ENCODE results near the gene RAPGEF5.

Gene RAPGEF5

GRCh38 chr7:22343071-22343470 lies 13.9 kb downstream of the RAPGEF5 start:
- DNase-seq (ENCODE audit: low spot score in 2 of 2) (no peak), ATAC-seq (no peak)
- Mint-ChIP-seq H3K9me3 (no peaks in the 10 kb centered on the region), H3K36me3 (no peaks in the 10 kb centered on the region), H3K4me1 (no peaks in the 10 kb centered on the region), H3K27ac (no peak overlapping the region), H3K4me3 (no peak overlapping the region)

- ATAC-seq (no peak), DNase-seq (ENCODE audit: low spot score in 2 of 2) (no peak)
- Mint-ChIP-seq H3K36me3 (no peaks in the 10 kb centered on the region), H3K9me3 (no peaks in the 10 kb centered on the region), H3K4me3 (no peak overlapping the region), H3K27ac (no peak overlapping the region), H3K4me1 (no peaks in the 10 kb centered on the region)
Measured at GRCh38 chr7:22339725-22340390, 17.1 kb downstream of the RAPGEF5 start.

DNA sequence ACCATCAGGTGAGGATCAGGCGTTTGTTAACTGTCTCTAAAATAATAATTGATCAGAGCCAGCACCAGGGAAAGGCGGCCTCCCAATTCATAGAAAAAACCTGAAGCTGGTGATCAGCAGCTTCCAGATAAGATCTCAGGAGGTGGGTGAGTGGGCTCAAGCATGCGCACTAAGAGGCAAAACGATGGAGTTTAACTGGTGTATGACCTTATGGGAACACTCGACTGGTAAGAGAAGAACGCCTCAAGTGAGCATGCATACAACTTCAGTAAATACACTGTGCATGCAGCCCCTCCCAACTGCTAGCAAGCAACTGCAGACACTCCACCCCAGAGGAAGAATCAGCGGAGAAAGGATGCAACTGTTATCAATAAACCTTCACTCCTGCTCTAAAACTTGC lies 18.1 kb downstream of the RAPGEF5 start:
- no peaks in the 10 kb centered on the region for H3K9me3 Mint-ChIP-seq
- H3K4me1 Mint-ChIP-seq, result no peaks in the 10 kb centered on the region
- no peak for ATAC-seq
- no peaks in the 10 kb centered on the region for H3K36me3 Mint-ChIP-seq
- DNase-seq (ENCODE audit: low spot score in 2 of 2), result no peak
- no peak overlapping the region for H3K27ac Mint-ChIP-seq
- H3K4me3 Mint-ChIP-seq, result no peak overlapping the region

- no peaks in the 10 kb centered on the region for H3K9me3 Mint-ChIP-seq
- H3K4me3 Mint-ChIP-seq, result no peak overlapping the region
- ATAC-seq (no peak), DNase-seq (ENCODE audit: low spot score in 2 of 2) (no peak)
- H3K27ac Mint-ChIP-seq, result no peak overlapping the region
- H3K36me3 Mint-ChIP-seq, result no peaks in the 10 kb centered on the region
- H3K4me1 Mint-ChIP-seq, result no peaks in the 10 kb centered on the region
Measured at GRCh38 chr7:22338411-22338810, 18.5 kb downstream of the RAPGEF5 start.

- DNase-seq (ENCODE audit: low spot score in 2 of 2) (no peak), ATAC-seq (no peak)
- Mint-ChIP-seq H3K4me1 (no peaks in the 10 kb centered on the region), H3K27ac (no peak overlapping the region), H3K9me3 (no peaks in the 10 kb centered on the region), H3K4me3 (no peak overlapping the region), H3K36me3 (no peaks in the 10 kb centered on the region)
Measured at GRCh38 chr7:22333680-22334141, 23.2 kb downstream of the RAPGEF5 start.

DNA sequence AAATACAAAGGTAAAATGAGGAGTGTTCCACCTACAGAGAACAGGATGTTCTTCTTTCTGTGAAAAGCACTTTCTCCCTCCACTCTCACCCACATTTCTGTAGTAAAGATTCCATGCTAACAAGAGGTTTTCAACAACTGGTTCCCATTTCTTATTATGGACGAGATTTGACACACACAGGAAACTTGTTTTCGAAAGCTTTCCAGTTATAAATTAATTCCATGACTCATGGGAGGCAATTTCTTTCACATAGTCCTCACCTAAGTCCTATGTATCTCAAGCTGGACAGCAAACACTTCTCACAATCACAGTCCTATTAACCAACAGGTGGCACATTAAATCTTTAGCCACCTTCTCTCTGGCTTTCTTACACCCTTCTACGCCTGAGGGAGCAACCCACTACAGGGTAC lies 24.5 kb downstream of the RAPGEF5 start:
- H3K4me3 Mint-ChIP-seq, result no peak overlapping the region
- no peaks in the 10 kb centered on the region for H3K4me1 Mint-ChIP-seq
- H3K27ac Mint-ChIP-seq, result no peak overlapping the region
- DNase-seq (ENCODE audit: low spot score in 2 of 2) (no peak), ATAC-seq (no peak)
- H3K36me3 Mint-ChIP-seq, result no peaks in the 10 kb centered on the region
- no peaks in the 10 kb centered on the region for H3K9me3 Mint-ChIP-seq

GRCh38 chr7:22331704-22332103 lies 25.2 kb downstream of the RAPGEF5 start:
- DNase-seq (ENCODE audit: low spot score in 2 of 2) (no peak), ATAC-seq (no peak)
- no peaks in the 10 kb centered on the region for H3K9me3 Mint-ChIP-seq
- no peaks in the 10 kb centered on the region for H3K36me3 Mint-ChIP-seq
- no peak overlapping the region for H3K27ac Mint-ChIP-seq
- no peaks in the 10 kb centered on the region for H3K4me1 Mint-ChIP-seq
- H3K4me3 Mint-ChIP-seq, result no peak overlapping the region

DNA sequence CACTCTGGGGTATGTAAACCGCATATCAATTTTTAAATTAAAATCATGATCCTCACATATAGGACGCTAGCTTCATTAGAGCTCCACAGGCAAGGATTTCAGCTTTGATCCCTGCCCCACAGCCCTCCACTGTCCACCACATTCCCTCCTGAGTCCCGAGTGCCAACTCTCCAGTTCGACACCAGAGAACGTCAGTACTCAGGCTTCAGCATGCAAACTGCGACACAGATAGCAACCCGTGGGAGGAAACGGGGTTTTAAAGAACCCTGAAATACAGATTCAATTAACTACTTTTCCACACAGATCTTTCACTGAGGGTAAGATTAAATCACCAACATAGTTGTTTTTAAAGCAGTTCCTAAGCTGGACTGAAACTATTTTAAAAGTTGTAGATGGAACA lies 26.1 kb downstream of the RAPGEF5 start:
- DNase-seq (ENCODE audit: low spot score in 2 of 2) (no peak), ATAC-seq (no peak)
- H3K36me3 Mint-ChIP-seq, result no peaks in the 10 kb centered on the region
- no peaks in the 10 kb centered on the region for H3K4me1 Mint-ChIP-seq
- H3K9me3 Mint-ChIP-seq, result no peaks in the 10 kb centered on the region
- no peak overlapping the region for H3K27ac Mint-ChIP-seq
- H3K4me3 Mint-ChIP-seq, result no peak overlapping the region

GRCh38 chr7:22329816-22330524 lies 27.0 kb downstream of the RAPGEF5 start:
- H3K36me3 Mint-ChIP-seq, result no peaks in the 10 kb centered on the region

DNA sequence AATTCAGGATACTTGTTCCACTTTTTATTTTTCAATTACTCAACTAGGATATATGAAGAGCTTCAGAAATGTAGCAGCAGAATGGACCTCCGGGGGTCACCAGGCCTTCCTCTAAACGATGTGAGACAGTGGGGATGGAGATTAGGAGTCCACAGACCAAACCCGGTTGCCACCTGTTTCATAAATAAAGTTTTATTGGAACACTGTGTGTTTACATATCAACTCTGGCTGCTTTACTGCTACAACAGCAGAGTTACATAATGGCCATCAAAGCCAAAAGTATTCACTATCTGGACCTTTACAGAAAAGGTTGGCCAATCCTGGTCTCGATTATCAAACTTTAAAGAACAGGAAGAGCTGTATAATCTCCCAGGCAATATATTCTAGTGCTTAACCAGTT lies 30.8 kb downstream of the RAPGEF5 start:
- DNase-seq (ENCODE audit: low spot score in 2 of 2) (no peak), ATAC-seq (no peak)
- Mint-ChIP-seq H3K9me3 (no peaks in the 10 kb centered on the region), H3K36me3 (no peaks in the 10 kb centered on the region), H3K27ac (no peak overlapping the region), H3K4me3 (no peak overlapping the region), H3K4me1 (no peaks in the 10 kb centered on the region)

More at GRCh38 chr7:22329816-22330524, 27.0 kb downstream of the RAPGEF5 start:
- Mint-ChIP-seq H3K9me3 (no peaks in the 10 kb centered on the region), H3K4me3 (no peak overlapping the region), H3K27ac (no peak overlapping the region), H3K4me1 (no peaks in the 10 kb centered on the region)
- ATAC-seq (no peak), DNase-seq (ENCODE audit: low spot score in 2 of 2) (no peak)

DNA sequence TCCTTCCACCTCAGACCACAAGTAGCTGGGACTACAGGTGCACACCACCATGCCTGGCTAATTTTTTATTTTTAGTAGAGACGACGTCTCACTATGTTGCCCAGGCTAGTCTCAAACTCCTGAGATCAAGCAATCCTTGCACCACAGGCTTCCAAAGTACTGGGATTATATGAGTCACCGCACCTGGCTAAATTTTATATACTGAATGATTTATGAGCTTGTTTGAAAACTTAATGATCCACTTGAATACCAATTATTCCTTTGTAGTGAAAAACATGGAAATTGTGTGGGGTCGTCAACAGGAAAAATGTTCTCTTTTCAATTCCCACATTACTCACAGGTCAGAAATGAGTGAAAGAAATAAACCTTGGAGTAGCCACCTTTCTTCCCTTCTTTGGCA lies 31.3 kb downstream of the RAPGEF5 start:
- no peaks in the 10 kb centered on the region for H3K9me3 Mint-ChIP-seq
- no peaks in the 10 kb centered on the region for H3K36me3 Mint-ChIP-seq
- H3K27ac Mint-ChIP-seq, result no peak overlapping the region
- no peaks in the 10 kb centered on the region for H3K4me1 Mint-ChIP-seq
- ATAC-seq, result no peak
- no peak for DNase-seq (ENCODE audit: low spot score in 2 of 2)
- no peak overlapping the region for H3K4me3 Mint-ChIP-seq

DNA sequence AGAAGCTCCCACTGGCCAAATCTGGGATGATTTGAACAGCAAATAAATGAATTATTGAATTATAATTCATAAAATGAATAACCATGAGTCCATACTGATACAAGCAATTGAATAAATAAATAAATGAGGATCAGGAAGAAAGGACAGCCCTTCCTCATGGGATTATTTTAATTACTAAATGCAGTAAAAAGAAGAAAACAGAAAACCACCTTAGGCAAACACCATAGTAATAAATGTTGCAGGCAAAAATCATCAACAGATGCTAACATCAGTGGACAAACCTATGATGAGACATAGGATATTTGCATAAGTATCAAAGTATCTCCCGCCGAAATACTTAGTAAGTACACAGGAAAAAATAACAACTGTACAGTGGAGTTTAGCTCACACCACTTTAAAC lies 33.2 kb downstream of the RAPGEF5 start:
- Mint-ChIP-seq H3K4me1 (no peaks in the 10 kb centered on the region), H3K9me3 (no peaks in the 10 kb centered on the region), H3K4me3 (no peak overlapping the region), H3K36me3 (no peaks in the 10 kb centered on the region), H3K27ac (no peak overlapping the region)
- DNase-seq (ENCODE audit: low spot score in 2 of 2) (no peak), ATAC-seq (no peak)

GRCh38 chr7:22320416-22320815 lies 36.5 kb downstream of the RAPGEF5 start:
- no peak overlapping the region for H3K27ac Mint-ChIP-seq
- H3K4me1 Mint-ChIP-seq, result no peaks in the 10 kb centered on the region

GRCh38 chr7:22319424-22320403 lies 37.2 kb downstream of the RAPGEF5 start:
- ATAC-seq (no peak), DNase-seq (ENCODE audit: low spot score in 2 of 2) (no peak)
- Mint-ChIP-seq H3K36me3 (no peaks in the 10 kb centered on the region), H3K4me3 (no peak overlapping the region), H3K4me1 (no peaks in the 10 kb centered on the region), H3K9me3 (no peaks in the 10 kb centered on the region), H3K27ac (no peak overlapping the region)

More at GRCh38 chr7:22320416-22320815, 36.5 kb downstream of the RAPGEF5 start:
- H3K9me3 Mint-ChIP-seq, result no peaks in the 10 kb centered on the region
- no peak overlapping the region for H3K4me3 Mint-ChIP-seq
- no peaks in the 10 kb centered on the region for H3K36me3 Mint-ChIP-seq
- ATAC-seq (no peak), DNase-seq (ENCODE audit: low spot score in 2 of 2) (no peak)

DNA sequence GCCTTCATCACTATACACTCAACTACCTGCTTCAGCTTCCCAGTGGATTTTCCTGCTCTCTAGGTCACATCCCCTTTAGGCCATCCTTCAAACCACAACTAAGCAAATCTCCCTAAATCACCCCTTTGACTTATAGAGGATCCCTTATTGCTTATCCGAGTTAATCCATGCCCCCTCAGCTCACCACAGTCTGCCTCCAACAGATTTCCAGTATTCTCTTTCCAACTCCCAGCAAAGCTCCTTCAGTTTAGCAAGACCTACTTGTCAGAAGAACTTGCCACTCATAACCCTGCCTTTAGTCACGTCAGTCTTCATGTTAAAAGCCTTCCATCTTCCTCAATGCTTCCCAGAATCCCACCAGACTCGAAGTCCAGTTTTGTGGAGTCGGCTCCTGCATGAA lies 38.6 kb downstream of the RAPGEF5 start:
- no peak overlapping the region for H3K4me3 Mint-ChIP-seq
- no peaks in the 10 kb centered on the region for H3K4me1 Mint-ChIP-seq
- no peak overlapping the region for H3K27ac Mint-ChIP-seq
- H3K36me3 Mint-ChIP-seq, result no peaks in the 10 kb centered on the region
- no peak for ATAC-seq
- DNase-seq (ENCODE audit: low spot score in 2 of 2), result no peak
- H3K9me3 Mint-ChIP-seq, result no peaks in the 10 kb centered on the region
